Germinal center (tissue), 1 donor: ENCODE data around the gene MIAT.

Source experiments
- DNase-seq: peaks from one replicate; pipeline ENCODE4 v3.0.0; 2012; ENCODE audit warnings: mixed read lengths, low spot score

Gene MIAT

DNA sequence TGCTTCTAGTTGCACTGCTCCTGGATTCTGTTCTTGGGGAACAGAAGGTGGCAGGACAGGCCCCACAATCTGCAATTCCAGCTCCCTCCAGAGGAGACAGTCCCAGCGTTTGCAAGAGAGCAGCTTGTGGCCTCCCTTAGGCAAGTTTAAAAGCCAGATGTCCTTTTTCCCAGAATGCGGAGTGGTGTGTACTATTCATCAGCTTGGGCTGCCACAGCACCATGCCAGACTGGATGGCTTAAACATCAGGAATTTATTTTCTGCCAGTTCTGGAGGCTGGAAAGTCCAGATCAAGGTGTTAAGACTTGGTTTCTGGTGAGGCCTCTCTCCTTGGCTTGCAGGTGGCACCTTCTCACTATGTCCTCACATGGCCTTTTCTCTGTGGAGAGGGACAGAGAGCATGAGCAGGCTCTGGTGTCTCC is 11.7 kb downstream of the MIAT start:
- no peak for DNase-seq

DNA sequence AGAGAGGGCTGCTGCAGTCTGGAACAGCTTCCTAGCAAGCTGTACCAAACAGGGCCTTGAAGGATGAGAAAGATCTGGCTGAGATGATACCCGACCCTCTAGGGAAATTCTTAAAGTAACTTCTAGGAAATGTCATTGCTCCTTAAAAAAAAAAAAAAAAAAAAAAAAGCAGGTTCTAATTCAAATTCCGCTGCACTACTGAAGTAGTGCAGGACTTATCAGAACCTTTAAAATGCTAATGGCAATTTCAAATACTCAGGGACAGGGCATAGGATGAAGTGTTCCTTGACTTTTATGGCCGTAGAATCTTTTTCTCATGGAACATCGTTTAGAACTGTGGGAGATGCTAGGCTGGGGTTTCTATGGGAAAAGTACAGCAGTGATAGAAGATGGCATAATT is 13.1 kb downstream of the MIAT start:
- DNase-seq = no peak

- DNase-seq = peak; percentile 68
Measured at GRCh38 chr22:26671317-26672059, 14.1 kb downstream of the MIAT start.

DNA sequence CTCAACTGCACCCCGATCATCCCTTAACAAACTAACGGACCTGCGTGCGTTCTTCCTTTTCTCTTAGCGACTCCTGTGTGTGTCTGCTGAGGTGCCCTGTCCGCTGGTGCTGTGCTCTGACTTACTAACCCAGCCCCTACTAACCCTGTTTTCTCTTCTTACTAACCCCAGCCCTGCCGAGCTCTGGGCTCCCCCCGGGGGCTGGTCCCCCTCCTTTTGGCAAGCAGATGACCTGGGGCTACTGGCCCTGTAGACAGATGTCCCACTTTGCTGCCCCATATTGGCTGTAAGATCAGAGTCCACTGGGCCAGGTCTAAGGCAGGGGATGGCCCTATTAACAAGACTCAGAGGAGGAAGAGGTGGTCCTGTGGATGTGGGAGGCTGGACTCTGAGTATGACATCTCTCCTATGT is 14.7 kb downstream of the MIAT start:
- no peak for DNase-seq

- DNase-seq = peak; percentile 79
Measured at GRCh38 chr22:26672590-26673468, 15.4 kb downstream of the MIAT start.

- DNase-seq = no peak
Measured at GRCh38 chr22:26673486-26673885, 16.1 kb downstream of the MIAT start.

- peak; percentile 46 for DNase-seq
Measured at GRCh38 chr22:26674211-26675190, 17.1 kb downstream of the MIAT start.

- no peak for DNase-seq
Measured at GRCh38 chr22:26675687-26676268, 18.4 kb downstream of the MIAT start.

DNA sequence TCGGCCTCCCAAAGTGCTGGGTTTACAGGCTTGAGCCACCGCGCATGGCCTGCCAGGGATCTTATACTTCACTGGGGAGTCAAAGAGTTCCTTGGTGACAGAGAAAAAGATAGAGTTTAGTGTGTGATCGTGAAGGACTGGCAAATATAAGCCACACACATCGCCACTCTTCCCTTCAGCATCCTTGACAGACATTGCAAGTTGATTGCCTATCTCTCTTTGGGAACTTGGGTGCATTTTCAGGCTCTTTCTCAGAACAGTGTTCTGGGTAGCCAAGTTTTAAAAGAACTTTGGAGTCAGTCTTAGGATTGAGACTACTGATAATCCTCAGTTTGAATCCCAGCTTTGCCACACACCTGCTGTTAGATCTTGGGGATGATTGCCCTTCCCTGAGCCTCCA is 19.8 kb downstream of the MIAT start:
- DNase-seq = no peak

GRCh38 chr22:26679003-26679629 is 21.7 kb downstream of the MIAT start:
- DNase-seq = peak; percentile 84

DNA sequence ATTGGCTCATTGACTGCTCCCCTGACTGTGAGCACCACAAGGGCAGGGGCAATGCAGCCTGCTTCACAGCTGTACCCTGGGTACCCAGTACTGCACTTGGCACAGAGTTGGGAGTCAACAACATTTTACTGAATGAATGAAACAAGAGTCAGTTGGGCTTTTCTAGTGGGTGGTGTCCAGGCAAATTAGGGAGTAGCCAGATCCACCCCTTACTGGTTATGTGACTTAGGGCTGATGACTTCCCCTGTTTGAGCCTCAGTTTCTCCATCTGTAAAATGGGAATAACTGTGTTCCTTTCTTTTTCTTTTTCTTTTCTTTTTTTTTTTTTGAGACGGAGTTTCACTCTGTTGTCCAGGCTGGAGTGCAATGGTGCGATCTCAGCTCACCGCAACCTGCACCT is 23.1 kb downstream of the MIAT start:
- DNase-seq = no peak

DNA sequence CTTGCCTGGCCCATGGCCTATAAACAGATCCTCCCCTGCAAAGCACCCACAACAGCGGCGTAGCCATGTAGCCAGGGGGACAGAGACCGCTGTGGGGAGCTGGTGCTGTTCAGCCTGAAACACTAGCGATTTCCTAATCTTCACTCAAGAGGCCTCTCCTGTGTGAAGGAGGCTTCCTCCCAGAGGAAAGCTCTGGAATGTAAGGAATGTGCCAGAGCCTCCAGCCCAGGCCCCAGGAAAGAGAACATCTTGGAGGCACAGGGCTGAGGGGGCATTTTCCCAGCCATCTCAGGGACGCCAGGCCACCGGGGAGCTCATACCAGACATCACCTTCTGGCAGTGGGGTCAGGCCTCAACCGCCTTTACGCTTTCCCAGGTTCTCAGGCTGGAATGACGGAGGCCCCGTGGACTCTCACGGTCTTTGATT is 24.0 kb downstream of the MIAT start:
- DNase-seq = no peak

- DNase-seq = no peak
Measured at GRCh38 chr22:26684168-26684567, 26.8 kb downstream of the MIAT start.

GRCh38 chr22:26685601-26686000 is 28.2 kb downstream of the MIAT start:
- no peak for DNase-seq

DNA sequence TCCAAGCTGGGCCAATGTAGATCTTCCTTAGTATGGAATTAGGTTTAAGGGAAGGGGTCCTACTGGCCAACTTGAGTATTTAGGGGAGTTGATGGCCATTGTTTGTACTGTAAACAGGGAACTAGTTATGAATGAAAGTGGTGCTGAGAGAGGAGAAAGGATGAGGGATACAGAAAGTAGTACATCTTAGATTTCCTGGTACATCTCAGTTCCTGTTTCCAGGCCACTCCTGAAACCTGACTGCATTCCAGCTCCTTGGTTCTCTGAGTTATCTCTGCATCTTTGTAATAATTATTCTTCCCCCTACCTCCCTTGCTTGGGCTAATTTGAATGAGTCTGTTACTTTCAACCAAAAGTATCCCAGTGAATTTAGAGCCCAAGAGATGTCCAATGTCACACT is 30.1 kb downstream of the MIAT start:
- no peak for DNase-seq

DNA sequence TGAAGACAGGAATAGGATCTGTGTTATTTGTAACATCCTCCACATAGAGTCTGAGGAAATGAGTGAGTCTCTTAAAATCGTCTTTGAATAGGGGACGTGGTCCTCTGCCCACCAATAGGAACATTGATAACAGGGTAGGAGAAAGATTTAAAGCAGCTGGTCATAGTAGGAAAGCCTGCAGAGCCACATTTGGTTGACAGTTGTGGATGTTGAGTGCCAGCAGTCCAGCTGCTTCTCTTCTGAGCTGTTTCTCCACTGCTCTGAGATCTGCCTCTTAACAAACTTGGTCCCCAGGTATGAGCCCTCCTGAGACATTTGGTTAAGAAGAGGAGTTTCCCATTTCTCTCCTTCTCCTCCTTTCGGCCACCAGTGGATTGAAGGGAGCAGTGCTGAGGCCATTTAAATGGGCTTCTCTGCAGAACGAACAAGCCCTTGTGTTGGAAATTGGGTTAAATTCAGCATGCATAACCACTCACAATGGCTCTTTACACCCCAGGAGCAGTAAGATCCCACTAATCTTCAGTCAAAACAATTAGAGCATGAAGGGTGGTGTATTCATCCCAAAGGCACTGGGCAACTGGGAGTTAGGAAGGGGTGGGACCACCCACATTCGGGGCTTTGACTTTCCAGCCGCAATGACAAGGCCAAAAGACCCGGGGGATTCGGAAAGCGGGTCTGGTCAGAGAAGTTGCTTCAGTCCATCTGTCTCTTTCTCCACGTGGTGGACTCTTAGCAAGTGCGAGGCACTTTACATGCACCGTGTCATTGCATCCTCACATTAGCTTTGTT is 32.3 kb downstream of the MIAT start:
- no peak for DNase-seq

DNA sequence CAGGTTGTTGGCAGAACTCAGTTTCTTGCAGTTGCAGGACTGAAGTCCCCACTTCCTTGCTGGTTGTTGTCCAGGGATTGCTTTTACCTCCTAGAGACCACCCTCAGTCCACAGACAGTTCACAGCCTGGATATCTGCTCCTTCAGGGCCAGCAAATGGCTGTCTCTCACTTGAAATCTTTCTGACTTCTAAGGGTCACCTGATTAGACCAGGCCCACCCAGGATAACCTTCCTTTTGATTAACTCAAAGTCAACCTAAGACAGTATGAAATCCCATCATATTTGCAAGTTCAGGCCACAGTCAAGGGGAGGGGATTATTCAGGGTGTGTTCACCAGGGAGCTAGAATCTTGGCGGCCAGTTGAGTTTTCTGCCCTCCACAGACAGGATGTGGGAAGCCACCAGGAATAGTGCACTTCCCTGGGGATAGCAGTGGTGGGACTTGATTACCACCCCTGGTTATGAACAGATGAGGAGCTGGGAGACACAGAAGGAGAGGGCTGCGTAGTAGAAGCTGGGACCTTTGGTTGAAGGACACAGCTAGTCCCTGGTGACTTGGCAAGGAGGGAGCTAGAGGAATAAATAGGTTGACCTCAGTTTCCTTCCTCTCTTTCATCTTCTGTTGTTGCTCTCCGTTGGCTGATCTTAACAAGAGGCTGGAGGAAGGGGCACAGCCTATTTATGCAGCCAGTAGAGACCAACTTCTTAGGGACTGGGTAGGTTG is 33.4 kb downstream of the MIAT start:
- DNase-seq = no peak

GRCh38 chr22:26691377-26691716 is 34.0 kb downstream of the MIAT start:
- DNase-seq = no peak

GRCh38 chr22:26692215-26692614 is 34.8 kb downstream of the MIAT start:
- no peak for DNase-seq

DNA sequence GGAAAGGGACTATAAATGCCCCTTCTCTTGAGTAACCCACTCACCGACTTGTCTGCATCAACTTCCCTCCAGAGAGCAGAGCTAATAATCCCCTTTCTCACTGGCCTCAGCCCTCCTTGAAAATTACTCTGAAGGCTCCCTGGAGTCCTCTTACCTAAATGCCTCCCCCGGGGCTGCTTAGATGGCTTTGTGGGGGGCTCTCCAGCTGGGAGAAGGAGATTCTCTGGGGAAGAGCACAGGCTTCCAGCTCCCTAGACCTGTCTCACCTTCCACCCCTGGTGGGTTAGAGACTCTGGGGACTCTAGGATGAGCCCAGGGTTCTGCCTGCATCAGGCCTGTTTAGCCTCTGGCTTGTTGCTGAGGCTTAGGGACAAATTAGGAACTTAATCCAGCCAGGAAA is 39.8 kb downstream of the MIAT start:
- DNase-seq = no peak
